ENCODE results near the gene SH3RF3. TPM values are rescaled to one million over a fixed set of nuclear protein-coding genes. Genes with fewer than 3 reads are reported as not detected.

The SH3RF3 gene
- total RNA-seq, 4 donors from 2014 or later = 2.8 to 5.7 (median 3.0) TPM

DNA sequence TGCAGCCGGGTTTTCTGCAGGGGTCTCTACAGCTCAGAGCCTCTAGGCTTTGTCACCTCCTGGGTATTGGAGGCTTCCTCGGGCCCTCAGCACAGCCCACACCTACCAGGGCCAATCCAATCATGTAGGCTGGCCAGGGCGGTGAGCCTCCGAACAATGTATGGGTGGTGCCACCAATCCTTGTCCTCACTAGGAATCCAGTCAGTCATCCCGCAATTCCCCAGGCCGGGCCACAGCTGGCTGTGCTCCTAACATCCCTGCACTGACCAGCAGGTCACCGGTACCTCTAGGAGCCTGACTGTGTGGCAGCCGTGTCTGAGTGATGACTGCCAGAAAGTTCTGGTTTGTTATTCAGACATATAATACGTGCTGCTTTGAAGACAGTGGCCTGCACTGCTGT, 129.4 kb downstream of the SH3RF3 start:
- H3K36me3 ChIP-seq = no peaks in the 10 kb centered on the region
- TF ChIP-seq CTCF (IDR thresholded peaks at IDR 0.05 in 4 of 5, conservative IDR thresholded peaks at IDR 0.05 in 1 of 5) = no peak
- no peak for TF ChIP-seq POLR2A (IDR thresholded peaks at IDR 0.05)
- DNase-seq (no peak), ATAC-seq (peak; percentile 15 to 37)
- peaks cover 17 to 27% of the 10 kb centered on the region in 2 donors for H3K4me1 ChIP-seq
- intact Hi-C loops (cut with DNase I; ENCODE audit: low total_unique reads) = no loop called here
- H3K27me3 ChIP-seq = no peaks in the 10 kb centered on the region
- H3K27ac ChIP-seq = peak overlapping the region in 3 of 4 donors; percentile 19 to 67 (median 32)
- H3K4me3 ChIP-seq = no peak overlapping the region
- no peaks in the 10 kb centered on the region for H3K9me3 ChIP-seq
- in situ Hi-C loops (cut with MboI; ENCODE audit: low sequenced_read_pairs in 4 of 4) = no loop called here

DNA sequence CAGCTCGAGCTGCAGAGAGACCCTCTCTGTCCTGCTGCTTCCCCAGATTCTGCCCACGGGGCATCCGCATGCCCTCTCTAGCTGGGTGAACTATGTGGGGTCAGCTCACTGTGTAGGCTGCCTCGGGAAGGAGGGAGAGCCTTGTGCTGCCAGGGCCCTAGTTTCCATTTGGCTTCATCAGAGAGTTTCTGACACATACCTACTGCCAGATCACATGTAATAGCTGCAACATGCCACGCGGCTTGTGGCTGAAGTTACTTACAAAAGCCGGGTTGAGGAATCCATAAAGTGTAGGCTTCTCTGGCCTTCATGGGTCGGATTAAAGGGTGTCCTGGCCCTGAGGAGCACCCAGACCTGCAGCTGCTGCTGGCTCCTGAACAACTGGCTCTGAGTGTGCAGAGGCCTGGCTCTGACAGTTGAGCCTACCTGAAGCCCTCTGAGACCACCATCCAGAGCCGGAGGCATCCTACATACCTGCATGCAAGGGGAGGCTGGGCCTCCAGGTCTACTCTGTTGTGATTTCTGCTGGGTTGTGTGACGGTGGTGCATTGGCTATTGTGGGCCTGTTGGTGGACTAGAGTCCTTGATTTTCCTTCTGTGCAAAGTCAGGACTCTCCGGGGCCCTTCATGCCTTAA, 130.0 kb downstream of the SH3RF3 start:
- intact Hi-C loops (cut with DNase I; ENCODE audit: low total_unique reads) (no loop called here), in situ Hi-C loops (cut with MboI; ENCODE audit: low sequenced_read_pairs in 4 of 4) (no loop called here)
- Histone ChIP-seq H3K36me3 (no peaks in the 10 kb centered on the region), H3K27ac (peak overlapping the region in 3 of 4 donors; percentile 19 to 67 (median 32)), H3K4me1 (peaks cover 17 to 28% of the 10 kb centered on the region in 2 donors), H3K27me3 (no peaks in the 10 kb centered on the region), H3K9me3 (no peaks in the 10 kb centered on the region), H3K4me3 (no peak overlapping the region)
- DNase-seq = peak; percentile 46 to 65
- ATAC-seq = peak; percentile 84 to 87
- no peak for TF ChIP-seq CTCF (IDR thresholded peaks at IDR 0.05 in 4 of 5, conservative IDR thresholded peaks at IDR 0.05 in 1 of 5)
- no peak for TF ChIP-seq POLR2A (IDR thresholded peaks at IDR 0.05)

GRCh38 chr2:109259671-109260070, 130.7 kb downstream of the SH3RF3 start:
- Histone ChIP-seq H3K36me3 (no peaks in the 10 kb centered on the region), H3K27ac (peak overlapping the region in 1 of 4 donors; percentile 67), H3K27me3 (no peaks in the 10 kb centered on the region), H3K4me3 (no peak overlapping the region), H3K9me3 (no peaks in the 10 kb centered on the region), H3K4me1 (peaks cover 18 to 28% of the 10 kb centered on the region in 2 donors)
- intact Hi-C loops (cut with DNase I; ENCODE audit: low total_unique reads) = no loop called here
- no peak for ATAC-seq
- in situ Hi-C loops (cut with MboI; ENCODE audit: low sequenced_read_pairs in 4 of 4) = no loop called here
- no peak for DNase-seq
- TF ChIP-seq CTCF (IDR thresholded peaks at IDR 0.05 in 4 of 5, conservative IDR thresholded peaks at IDR 0.05 in 1 of 5) = no peak
- TF ChIP-seq POLR2A (IDR thresholded peaks at IDR 0.05) = no peak

DNA sequence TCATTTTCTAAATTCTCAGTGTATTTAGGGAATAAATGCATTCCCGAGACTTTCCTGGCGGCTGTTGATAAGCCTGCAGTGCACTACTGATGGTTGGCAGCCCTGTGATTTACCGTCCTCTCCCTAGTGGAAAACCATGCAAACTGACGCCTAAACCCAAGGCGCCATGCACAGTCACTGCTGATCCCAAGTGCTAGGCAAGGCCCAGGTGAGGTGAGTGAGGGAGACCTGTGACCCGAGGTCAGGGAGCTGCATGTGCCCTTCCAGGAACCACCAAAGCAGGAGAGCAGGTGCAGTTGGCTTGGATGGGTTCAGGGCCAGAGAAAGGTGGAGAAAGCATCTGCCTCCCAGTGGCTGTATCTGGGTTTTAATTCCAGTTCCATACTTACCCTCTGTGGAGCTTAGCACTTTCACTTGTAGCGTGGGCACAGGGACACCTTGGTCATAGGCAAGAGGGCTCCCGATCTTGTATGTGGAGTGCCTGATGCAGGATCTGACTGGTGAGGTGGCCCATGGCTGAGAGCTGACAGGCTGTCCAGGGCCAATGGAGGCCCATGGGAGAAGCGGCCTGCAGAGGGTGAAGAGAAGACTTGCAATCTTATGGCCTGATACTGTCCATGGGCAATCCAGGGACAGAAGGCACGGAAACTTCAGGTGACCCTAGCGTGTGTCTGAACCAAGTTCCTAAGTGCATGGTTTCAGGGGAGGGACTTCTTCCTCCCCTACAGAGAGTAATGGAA, 131.3 kb downstream of the SH3RF3 start:
- intact Hi-C loops (cut with DNase I; ENCODE audit: low total_unique reads) = no loop called here
- Histone ChIP-seq H3K27ac (no peak overlapping the region), H3K4me3 (no peak overlapping the region), H3K27me3 (no peaks in the 10 kb centered on the region), H3K9me3 (no peaks in the 10 kb centered on the region), H3K4me1 (peaks cover 24 to 34% of the 10 kb centered on the region in 2 donors), H3K36me3 (no peaks in the 10 kb centered on the region)
- TF ChIP-seq POLR2A (IDR thresholded peaks at IDR 0.05) (no peak), CTCF (IDR thresholded peaks at IDR 0.05 in 4 of 5, conservative IDR thresholded peaks at IDR 0.05 in 1 of 5) (no peak)
- no peak for DNase-seq
- no peak for ATAC-seq
- in situ Hi-C loops (cut with MboI; ENCODE audit: low sequenced_read_pairs in 4 of 4) = no loop called here
